ENCODE results near the gene PRELID3B. TPM values are rescaled to one million over a fixed set of nuclear protein-coding genes. Genes with fewer than 3 reads are reported as not detected.

PRELID3B gene
- total and polyA plus RNA-seq, 2 of the 13 experiments (the other 11 are each of a cell fraction or from before 2014, with no cell fraction given) = 23.3 to 42.6 TPM

DNA sequence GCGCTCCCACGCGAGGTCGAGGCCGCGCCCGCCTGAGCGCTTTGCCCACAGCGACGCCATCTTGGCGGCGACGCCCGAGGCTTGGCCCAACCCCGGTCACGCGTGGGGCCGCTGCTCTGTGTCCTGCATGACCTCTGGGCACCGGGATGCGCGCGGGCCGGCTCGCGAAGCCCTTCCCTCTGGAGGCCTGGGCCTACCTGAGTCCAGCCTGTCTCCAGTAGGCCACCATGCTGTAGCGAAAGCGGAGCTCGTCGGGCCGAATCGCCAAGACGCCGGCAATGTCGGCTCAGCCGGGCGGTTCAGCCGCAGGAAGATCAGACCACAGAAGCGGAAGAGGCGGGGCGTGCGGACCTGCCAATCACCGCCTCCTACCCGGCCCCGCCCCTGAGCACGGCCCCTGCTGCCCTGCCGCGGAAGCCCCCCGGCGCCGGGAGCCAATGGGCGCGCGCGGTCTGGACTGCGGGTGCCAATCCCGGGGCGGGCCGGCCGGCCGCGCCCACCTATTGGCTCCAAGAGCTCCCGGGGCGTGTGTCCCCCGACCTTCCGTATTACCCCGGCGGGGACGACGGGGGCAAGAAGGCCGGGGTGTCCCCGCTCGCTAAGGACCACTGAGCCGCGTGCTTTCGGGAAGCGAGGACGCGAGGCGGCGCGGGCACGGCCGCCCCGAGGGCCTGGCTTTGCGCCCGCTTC, 10.4 kb downstream of the PRELID3B start, which contains the start of gene ATP5F1E (continued):
- TF ChIP-seq, protein P1, sequence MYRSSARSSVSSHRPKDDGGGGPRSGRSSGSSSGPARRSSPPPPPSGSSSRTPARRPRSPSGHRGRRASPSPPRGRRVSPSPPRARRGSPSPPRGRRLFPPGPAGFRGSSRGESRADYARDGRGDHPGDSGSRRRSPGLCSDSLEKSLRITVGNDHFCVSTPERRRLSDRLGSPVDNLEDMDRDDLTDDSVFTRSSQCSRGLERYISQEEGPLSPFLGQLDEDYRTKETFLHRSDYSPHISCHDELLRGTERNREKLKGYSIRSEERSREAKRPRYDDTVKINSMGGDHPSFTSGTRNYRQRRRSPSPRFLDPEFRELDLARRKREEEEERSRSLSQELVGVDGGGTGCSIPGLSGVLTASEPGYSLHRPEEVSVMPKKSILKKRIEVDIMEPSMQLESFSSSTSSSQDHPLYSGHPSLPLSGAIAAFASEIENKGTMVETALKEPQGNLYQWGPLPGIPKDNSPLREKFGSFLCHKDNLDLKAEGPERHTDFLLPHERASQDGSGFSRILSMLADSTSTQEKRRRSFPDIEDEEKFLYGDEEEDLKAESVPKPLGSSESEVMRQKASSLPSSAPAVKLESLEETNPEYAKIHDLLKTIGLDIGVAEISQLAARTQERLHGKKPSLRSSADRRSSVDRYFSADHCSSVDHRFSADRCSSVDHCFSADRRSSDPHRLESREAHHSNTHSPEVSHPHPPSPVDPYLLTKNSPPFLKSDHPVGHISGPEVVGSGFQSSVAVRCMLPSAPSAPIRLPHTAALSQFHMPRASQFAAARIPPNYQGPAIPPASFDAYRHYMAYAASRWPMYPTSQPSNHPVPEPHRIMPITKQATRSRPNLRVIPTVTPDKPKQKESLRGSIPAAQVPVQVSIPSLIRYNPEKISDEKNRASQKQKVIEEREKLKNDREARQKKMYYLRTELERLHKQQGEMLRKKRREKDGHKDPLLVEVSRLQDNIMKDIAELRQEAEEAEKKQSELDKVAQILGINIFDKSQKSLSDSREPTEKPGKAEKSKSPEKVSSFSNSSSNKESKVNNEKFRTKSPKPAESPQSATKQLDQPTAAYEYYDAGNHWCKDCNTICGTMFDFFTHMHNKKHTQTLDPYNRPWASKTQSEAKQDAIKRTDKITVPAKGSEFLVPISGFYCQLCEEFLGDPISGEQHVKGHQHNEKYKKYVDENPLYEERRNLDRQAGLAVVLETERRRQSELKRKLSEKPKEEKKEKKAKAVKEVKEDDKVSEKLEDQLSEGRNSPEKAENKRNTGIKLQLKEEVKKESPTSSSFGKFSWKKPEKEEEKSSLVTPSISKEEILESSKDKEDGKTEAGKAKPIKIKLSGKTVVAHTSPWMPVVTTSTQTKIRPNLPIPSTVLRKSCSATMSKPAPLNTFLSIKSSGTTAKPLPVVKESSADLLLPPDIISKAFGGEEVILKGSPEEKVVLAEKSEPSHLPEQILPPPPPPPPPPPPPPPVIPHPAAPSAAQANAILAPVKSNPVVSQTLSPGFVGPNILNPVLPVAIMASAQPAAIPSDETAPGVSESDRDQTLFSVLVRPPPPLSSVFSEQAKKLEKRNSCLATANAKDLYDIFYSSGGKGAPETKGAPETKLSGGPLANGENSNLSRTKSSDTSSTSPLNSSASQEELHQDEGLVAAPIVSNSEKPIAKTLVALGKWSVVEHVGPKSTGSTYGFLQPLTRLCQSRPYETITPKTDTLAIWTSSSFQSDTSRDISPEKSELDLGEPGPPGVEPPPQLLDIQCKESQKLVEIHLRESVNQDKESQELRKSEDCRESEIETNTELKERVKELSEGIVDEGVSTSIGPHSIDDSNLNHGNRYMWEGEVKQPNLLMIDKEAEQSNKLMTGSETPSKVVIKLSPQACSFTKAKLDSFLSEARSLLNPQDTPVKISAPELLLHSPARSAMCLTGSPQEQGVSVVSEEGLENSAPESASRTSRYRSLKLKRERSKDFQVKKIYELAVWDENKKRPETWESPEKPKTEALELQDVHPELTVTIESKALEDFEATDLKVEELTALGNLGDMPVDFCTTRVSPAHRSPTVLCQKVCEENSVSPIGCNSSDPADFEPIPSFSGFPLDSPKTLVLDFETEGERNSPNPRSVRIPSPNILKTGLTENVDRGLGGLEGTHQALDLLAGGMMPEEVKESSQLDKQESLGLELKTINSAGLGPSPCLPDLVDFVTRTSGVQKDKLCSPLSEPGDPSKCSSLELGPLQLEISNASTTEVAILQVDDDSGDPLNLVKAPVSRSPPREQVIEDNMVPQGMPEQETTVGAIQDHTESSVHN (CRISPR knock-in tag; IDR thresholded peaks at IDR 0.05) = no peak; the same call in none of the 2 replicates
- TF ChIP-seq SSRP1 (CRISPR knock-in tag; IDR thresholded peaks at IDR 0.05) (peak; percentile 85; the same call in 1 of the 2 replicates), ZNF781 (CRISPR knock-in tag; IDR thresholded peaks at IDR 0.05; ENCODE audit: borderline replicate concordance, not compliant biosample characterization) (peak; percentile 98), ZNF619 (CRISPR knock-in tag; IDR thresholded peaks at IDR 0.05) (peak; percentile 97), ZFX (CRISPR knock-in tag; IDR thresholded peaks at IDR 0.05; ENCODE audit: low read depth) (peak; percentile 92), ARHGAP35 (CRISPR knock-in tag; IDR thresholded peaks at IDR 0.05; ENCODE audit: borderline replicate concordance) (peak; percentile 97), PHF21A (CRISPR knock-in tag; IDR thresholded peaks at IDR 0.05) (peak; percentile 93), ZNF549 (CRISPR knock-in tag; IDR thresholded peaks at IDR 0.05) (no peak), ZNF562 (CRISPR knock-in tag; IDR thresholded peaks at IDR 0.05; ENCODE audit: borderline replicate concordance) (no peak), ZNF335 (CRISPR knock-in tag; IDR thresholded peaks at IDR 0.05) (peak; percentile 72; the same call in 1 of the 2 replicates), MXD3 (CRISPR knock-in tag; IDR thresholded peaks at IDR 0.05) (peak; percentile 94), ZUFSP (CRISPR knock-in tag; IDR thresholded peaks at IDR 0.05; ENCODE audit: borderline replicate concordance) (0 out of 2 replicates have a peak, but pooled peaks have one; percentile 46), ZBTB34 (CRISPR knock-in tag; IDR thresholded peaks at IDR 0.05) (0 out of 2 replicates have a peak, but pooled peaks have one; percentile 58), TARDBP (CRISPR knock-in tag; IDR thresholded peaks at IDR 0.05) (peak; percentile 71; the same call in 1 of the 2 replicates), KLF9 (CRISPR knock-in tag; IDR thresholded peaks at IDR 0.05; ENCODE audit: low read depth) (peak; percentile 64; the same call in 1 of the 2 replicates)

Measured in HepG2 (cell line).